ENCODE measurements around the gene SPTBN1.

SPTBN1 gene

DNA sequence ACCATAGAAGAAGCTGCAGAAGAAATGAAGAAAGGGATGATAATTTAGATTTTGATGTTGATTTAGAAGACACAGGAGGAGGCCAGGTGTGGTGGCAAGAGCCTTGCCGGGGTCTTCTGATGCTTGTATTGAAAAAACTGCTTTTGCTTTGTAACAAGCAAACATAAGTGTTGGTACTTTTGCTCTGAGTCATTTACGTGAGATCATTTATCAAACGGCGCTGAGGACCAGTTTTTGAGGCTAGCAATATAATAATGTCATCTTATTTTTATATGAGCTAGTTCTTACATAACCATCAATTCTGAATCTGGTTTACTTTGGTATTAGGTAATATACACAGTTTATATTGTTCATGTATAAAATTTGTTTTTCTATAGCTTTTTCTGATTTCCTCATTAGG lies 30.6 kb downstream of the SPTBN1 start:
- H2AFZ ChIP-seq (ENCODE audit: low read length): no peak overlapping the region
- no peaks in the 10 kb centered on the region; the same call in 1 of the 2 replicates for H3K9me3 ChIP-seq (ENCODE audit: low read length)
- no peaks in the 10 kb centered on the region for H4K20me1 ChIP-seq (ENCODE audit: insufficient read depth, low read length)
- no peak overlapping the region for H3K27ac ChIP-seq (ENCODE audit: low read depth, low read length, poor library complexity, severe bottlenecking)
- H3K9ac ChIP-seq (ENCODE audit: low read length): no peak overlapping the region
- no peaks in the 10 kb centered on the region for H3K27me3 ChIP-seq (ENCODE audit: insufficient read depth, low read length)
- TF ChIP-seq, protein P1, sequence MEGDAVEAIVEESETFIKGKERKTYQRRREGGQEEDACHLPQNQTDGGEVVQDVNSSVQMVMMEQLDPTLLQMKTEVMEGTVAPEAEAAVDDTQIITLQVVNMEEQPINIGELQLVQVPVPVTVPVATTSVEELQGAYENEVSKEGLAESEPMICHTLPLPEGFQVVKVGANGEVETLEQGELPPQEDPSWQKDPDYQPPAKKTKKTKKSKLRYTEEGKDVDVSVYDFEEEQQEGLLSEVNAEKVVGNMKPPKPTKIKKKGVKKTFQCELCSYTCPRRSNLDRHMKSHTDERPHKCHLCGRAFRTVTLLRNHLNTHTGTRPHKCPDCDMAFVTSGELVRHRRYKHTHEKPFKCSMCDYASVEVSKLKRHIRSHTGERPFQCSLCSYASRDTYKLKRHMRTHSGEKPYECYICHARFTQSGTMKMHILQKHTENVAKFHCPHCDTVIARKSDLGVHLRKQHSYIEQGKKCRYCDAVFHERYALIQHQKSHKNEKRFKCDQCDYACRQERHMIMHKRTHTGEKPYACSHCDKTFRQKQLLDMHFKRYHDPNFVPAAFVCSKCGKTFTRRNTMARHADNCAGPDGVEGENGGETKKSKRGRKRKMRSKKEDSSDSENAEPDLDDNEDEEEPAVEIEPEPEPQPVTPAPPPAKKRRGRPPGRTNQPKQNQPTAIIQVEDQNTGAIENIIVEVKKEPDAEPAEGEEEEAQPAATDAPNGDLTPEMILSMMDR (IDR thresholded peaks at IDR 0.05; ENCODE audit: low read length): no peak
- TF ChIP-seq EZH2 (IDR thresholded peaks at IDR 0.05; ENCODE audit: borderline replicate concordance, low read length): no peak
- no peak overlapping the region for H3K4me2 ChIP-seq (ENCODE audit: low read length)
- H3K4me3 ChIP-seq (ENCODE audit: low read depth, low read length, poor library complexity, severe bottlenecking): no peak overlapping the region
- no peaks in the 10 kb centered on the region for H3F3A ChIP-seq (ENCODE audit: insufficient read depth, low read length)
- H3K9me2 ChIP-seq (ENCODE audit: low read depth, low read length): no peaks in the 10 kb centered on the region
- H3K4me1 ChIP-seq (ENCODE audit: insufficient read depth, low read length, severe bottlenecking): no peaks in the 10 kb centered on the region
- H3K36me3 ChIP-seq (ENCODE audit: insufficient read depth, low read length): no peaks in the 10 kb centered on the region
- no peaks in the 10 kb centered on the region for H3K79me2 ChIP-seq (ENCODE audit: insufficient read depth, low read length)

- Histone ChIP-seq H3K9me3 (ENCODE audit: low read length) (no peaks in the 10 kb centered on the region), H3K9ac (ENCODE audit: low read length) (no peak overlapping the region), H2AFZ (ENCODE audit: low read length) (no peak overlapping the region), H3K4me3 (ENCODE audit: low read depth, low read length, poor library complexity, severe bottlenecking) (no peak overlapping the region), H3K4me1 (ENCODE audit: insufficient read depth, low read length, severe bottlenecking) (peaks cover 20% of the 10 kb centered on the region), H3K27ac (ENCODE audit: low read depth, low read length, poor library complexity, severe bottlenecking) (no peak overlapping the region), H3K79me2 (ENCODE audit: insufficient read depth, low read length) (no peaks in the 10 kb centered on the region), H3K27me3 (ENCODE audit: insufficient read depth, low read length) (no peaks in the 10 kb centered on the region), H4K20me1 (ENCODE audit: insufficient read depth, low read length) (no peaks in the 10 kb centered on the region), H3K9me2 (ENCODE audit: low read depth, low read length) (no peaks in the 10 kb centered on the region), H3F3A (ENCODE audit: insufficient read depth, low read length) (no peaks in the 10 kb centered on the region), H3K4me2 (ENCODE audit: low read length) (no peak overlapping the region), H3K36me3 (ENCODE audit: insufficient read depth, low read length) (no peaks in the 10 kb centered on the region)
- TF ChIP-seq EZH2 (IDR thresholded peaks at IDR 0.05; ENCODE audit: borderline replicate concordance, low read length): no peak
- TF ChIP-seq, protein P1 (IDR thresholded peaks at IDR 0.05; ENCODE audit: low read length): no peak
Observed at GRCh38 chr2:54490863-54491262, 34.7 kb downstream of the SPTBN1 start.

- Histone ChIP-seq H2AFZ (ENCODE audit: low read length) (no peak overlapping the region), H3K4me3 (ENCODE audit: low read depth, low read length, poor library complexity, severe bottlenecking) (no peak overlapping the region), H3F3A (ENCODE audit: insufficient read depth, low read length) (no peaks in the 10 kb centered on the region), H3K9me2 (ENCODE audit: low read depth, low read length) (no peaks in the 10 kb centered on the region), H3K4me1 (ENCODE audit: insufficient read depth, low read length, severe bottlenecking) (peaks cover 29% of the 10 kb centered on the region), H3K9ac (ENCODE audit: low read length) (no peak overlapping the region), H3K4me2 (ENCODE audit: low read length) (no peak overlapping the region), H3K27me3 (ENCODE audit: insufficient read depth, low read length) (no peaks in the 10 kb centered on the region), H3K27ac (ENCODE audit: low read depth, low read length, poor library complexity, severe bottlenecking) (no peak overlapping the region), H3K9me3 (ENCODE audit: low read length) (no peaks in the 10 kb centered on the region), H3K79me2 (ENCODE audit: insufficient read depth, low read length) (no peaks in the 10 kb centered on the region), H3K36me3 (ENCODE audit: insufficient read depth, low read length) (no peaks in the 10 kb centered on the region), H4K20me1 (ENCODE audit: insufficient read depth, low read length) (no peaks in the 10 kb centered on the region)
- no peak for TF ChIP-seq EZH2 (IDR thresholded peaks at IDR 0.05; ENCODE audit: borderline replicate concordance, low read length)
- TF ChIP-seq, protein P1 (IDR thresholded peaks at IDR 0.05; ENCODE audit: low read length): no peak
Observed at GRCh38 chr2:54492335-54492734, 36.2 kb downstream of the SPTBN1 start.

Measured in OCI-LY1 (cell line).